ENCODE results near the gene C2CD4C.

DNA sequence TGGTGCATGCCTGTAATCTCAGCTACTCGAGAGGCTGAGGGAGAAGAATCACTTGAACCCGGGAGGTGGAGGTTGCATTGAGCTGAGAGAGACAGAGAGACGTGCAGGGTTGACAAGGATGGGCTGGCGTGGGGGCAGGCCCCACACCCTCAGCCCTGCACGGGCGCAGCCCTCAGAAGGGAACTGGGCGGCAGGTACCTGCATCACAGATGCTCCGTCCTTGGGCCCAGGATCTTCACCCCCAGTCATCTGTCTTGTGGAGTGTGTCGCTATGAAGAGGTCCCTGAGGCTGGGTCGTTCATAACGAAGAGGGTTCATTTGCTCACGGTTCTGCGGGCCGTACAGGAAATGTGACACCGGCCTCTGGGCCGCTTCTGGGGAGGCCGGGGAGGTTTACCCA, 20.3 kb downstream of the C2CD4C start:
- TF ChIP-seq, protein P1, sequence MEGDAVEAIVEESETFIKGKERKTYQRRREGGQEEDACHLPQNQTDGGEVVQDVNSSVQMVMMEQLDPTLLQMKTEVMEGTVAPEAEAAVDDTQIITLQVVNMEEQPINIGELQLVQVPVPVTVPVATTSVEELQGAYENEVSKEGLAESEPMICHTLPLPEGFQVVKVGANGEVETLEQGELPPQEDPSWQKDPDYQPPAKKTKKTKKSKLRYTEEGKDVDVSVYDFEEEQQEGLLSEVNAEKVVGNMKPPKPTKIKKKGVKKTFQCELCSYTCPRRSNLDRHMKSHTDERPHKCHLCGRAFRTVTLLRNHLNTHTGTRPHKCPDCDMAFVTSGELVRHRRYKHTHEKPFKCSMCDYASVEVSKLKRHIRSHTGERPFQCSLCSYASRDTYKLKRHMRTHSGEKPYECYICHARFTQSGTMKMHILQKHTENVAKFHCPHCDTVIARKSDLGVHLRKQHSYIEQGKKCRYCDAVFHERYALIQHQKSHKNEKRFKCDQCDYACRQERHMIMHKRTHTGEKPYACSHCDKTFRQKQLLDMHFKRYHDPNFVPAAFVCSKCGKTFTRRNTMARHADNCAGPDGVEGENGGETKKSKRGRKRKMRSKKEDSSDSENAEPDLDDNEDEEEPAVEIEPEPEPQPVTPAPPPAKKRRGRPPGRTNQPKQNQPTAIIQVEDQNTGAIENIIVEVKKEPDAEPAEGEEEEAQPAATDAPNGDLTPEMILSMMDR (IDR thresholded peaks at IDR 0.05) = no peak
- TF ChIP-seq ZFX (IDR thresholded peaks at IDR 0.05; ENCODE audit: borderline replicate concordance) = no peak
